ENCODE measurements around the gene CPXM2. TPM values are rescaled to one million over a fixed set of nuclear protein-coding genes. Genes with fewer than 3 reads are reported as not detected.

CPXM2 gene
- total RNA-seq, 4 donors from 2014 or later = 2.1 to 48.2 (median 17.8) TPM

DNA sequence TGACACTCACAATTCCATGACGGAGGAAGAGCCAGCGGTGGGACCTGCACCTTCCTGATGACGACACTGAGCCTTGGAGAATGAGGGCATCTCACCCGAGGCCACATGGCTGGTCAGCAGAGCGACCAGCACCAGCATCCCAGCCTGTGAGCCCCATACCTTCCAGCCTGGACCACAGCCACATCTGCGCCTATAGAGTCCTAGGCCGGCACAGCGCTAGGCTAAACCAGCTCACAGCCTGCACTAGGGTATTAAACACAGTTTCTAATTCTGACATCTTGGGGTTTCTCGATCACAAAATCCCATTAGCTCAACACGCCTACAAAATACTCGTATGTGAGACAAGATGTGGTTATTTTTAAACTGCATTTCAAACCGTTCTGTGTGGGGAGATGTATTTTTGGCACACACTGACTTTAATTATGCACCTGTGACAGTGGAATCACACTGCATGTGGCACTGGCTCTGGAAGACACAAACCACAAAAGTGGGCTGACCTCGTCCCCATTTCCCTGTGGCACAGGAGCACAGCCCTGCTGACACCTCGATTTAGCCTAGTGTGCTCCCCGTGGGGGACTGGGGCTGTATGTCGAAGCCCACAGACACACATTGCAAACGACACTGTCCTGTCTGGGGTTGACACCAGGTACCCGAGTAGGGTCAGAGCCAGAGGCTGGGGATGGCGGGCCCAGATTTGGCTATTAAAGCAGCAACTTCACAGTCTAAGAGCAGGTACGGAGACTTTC is 32.5 kb downstream of the CPXM2 start:
- no peaks in the 10 kb centered on the region for H3K9me3 ChIP-seq
- no peak overlapping the region for H3K27ac ChIP-seq
- TF ChIP-seq POLR2A (IDR thresholded peaks at IDR 0.05) = no peak
- TF ChIP-seq, protein P1, sequence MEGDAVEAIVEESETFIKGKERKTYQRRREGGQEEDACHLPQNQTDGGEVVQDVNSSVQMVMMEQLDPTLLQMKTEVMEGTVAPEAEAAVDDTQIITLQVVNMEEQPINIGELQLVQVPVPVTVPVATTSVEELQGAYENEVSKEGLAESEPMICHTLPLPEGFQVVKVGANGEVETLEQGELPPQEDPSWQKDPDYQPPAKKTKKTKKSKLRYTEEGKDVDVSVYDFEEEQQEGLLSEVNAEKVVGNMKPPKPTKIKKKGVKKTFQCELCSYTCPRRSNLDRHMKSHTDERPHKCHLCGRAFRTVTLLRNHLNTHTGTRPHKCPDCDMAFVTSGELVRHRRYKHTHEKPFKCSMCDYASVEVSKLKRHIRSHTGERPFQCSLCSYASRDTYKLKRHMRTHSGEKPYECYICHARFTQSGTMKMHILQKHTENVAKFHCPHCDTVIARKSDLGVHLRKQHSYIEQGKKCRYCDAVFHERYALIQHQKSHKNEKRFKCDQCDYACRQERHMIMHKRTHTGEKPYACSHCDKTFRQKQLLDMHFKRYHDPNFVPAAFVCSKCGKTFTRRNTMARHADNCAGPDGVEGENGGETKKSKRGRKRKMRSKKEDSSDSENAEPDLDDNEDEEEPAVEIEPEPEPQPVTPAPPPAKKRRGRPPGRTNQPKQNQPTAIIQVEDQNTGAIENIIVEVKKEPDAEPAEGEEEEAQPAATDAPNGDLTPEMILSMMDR (IDR thresholded peaks at IDR 0.05) = no peak
- intact Hi-C loops (cut with DNase I; ENCODE audit: low total_unique reads) = no loop called here
- H3K27me3 ChIP-seq = no peaks in the 10 kb centered on the region
- no peaks in the 10 kb centered on the region for H3K36me3 ChIP-seq
- no peak for DNase-seq
- no peaks in the 10 kb centered on the region for H3K4me1 ChIP-seq
- no peak overlapping the region for H3K4me3 ChIP-seq

DNA sequence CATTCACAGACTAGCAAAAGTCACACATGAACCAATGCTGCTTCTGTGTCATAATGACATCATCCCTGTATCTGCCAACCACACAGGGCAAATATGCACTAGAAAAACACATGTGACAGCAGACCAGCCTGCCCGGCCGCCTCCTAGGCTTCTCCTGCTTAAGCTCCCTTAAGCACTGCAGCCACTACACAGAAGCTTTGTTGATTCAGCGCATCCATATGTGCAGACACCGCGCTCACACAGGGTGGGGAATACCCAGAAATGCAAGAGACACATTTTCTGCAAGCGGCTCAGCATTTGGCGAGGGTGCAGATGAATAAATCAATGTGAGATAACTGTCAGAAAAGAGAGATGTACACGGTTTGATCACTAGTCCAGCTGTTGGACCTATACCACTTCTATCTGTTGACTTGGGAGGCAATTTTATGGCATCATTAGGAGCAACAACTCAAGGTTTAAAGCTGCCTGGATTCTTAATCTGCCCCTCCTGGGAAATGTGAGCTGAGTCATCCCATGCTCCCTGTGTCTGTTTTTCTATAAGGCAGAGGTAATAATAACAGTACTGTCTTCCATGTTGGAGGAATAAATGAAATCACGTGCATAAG is 33.4 kb downstream of the CPXM2 start:
- no peak overlapping the region for H3K27ac ChIP-seq

DNA sequence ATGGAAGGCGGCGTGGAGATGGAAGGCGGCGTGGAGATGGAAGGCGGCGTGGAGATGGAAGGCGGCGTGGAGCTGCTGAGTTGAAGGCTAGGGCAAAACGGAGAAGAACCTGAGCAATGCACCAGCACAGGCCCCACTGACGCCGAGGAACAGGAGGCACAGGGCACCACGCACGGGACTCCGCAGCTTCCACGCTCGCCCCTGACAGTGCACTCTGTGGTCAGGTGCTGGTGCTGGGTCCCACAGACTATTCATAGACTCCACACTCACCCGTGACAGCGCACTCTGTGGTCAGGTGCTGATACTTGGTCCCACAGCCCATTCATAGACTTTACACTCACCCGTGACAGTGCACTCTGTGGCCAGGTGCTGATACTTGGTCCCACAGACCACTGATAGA is 34.0 kb downstream of the CPXM2 start:
- H3K9me3 ChIP-seq = no peaks in the 10 kb centered on the region
- no peak overlapping the region for H3K4me3 ChIP-seq
- no peak for TF ChIP-seq POLR2A (IDR thresholded peaks at IDR 0.05)
- TF ChIP-seq, protein P1 (IDR thresholded peaks at IDR 0.05) = no peak
- no peak for DNase-seq
- no peak overlapping the region for H3K27ac ChIP-seq
- H3K36me3 ChIP-seq = no peaks in the 10 kb centered on the region
- H3K27me3 ChIP-seq = no peaks in the 10 kb centered on the region
- intact Hi-C loops (cut with DNase I; ENCODE audit: low total_unique reads) = no loop called here
- no peaks in the 10 kb centered on the region for H3K4me1 ChIP-seq

More for the DNA sequence above, 33.4 kb downstream of the CPXM2 start:
- no peaks in the 10 kb centered on the region for H3K27me3 ChIP-seq
- DNase-seq = no peak
- no peaks in the 10 kb centered on the region for H3K36me3 ChIP-seq
- no peak overlapping the region for H3K4me3 ChIP-seq
- H3K4me1 ChIP-seq = no peaks in the 10 kb centered on the region
- TF ChIP-seq, protein P1 (IDR thresholded peaks at IDR 0.05) = no peak
- no peak for TF ChIP-seq POLR2A (IDR thresholded peaks at IDR 0.05)
- no peaks in the 10 kb centered on the region for H3K9me3 ChIP-seq
- intact Hi-C loops (cut with DNase I; ENCODE audit: low total_unique reads) = no loop called here

DNA sequence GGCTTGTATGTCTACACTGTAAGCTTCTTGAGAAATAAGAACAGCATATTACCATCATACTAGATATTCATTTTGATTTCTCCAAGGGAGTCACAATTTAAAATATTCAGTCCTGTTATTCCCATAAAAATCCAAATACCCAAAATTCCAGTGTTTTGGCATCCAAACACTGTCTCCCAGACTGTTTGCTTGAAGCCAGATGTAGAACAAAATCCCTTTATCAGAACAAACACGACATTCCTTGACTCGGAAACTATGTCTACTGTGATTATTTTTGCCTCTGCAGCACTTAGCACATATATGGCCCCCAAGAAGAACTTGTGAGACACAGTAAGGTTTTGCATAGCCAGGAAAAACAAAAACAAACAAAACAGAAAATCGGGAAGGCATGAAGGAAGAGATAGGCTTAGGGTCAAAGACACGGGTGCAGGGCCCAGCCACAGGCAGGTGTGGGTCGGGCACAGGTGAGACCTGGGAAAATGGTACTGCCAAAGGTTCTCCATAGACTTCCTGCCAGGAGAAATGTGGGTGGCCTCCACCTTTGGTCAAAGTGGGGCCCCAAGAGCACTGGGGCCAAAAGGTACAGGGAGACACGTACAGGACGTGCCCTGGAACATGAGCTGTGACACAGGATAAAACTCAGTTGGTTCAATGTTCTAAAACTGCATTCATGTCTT is 36.5 kb downstream of the CPXM2 start:
- Histone ChIP-seq H3K4me3 (no peak overlapping the region), H3K9me3 (no peaks in the 10 kb centered on the region), H3K27me3 (no peaks in the 10 kb centered on the region), H3K27ac (no peak overlapping the region), H3K4me1 (no peaks in the 10 kb centered on the region), H3K36me3 (no peaks in the 10 kb centered on the region)
- intact Hi-C loops (cut with DNase I; ENCODE audit: low total_unique reads) = no loop called here
- no peak for DNase-seq
- TF ChIP-seq POLR2A (IDR thresholded peaks at IDR 0.05) = no peak
- TF ChIP-seq, protein P1 (IDR thresholded peaks at IDR 0.05) = no peak

DNA sequence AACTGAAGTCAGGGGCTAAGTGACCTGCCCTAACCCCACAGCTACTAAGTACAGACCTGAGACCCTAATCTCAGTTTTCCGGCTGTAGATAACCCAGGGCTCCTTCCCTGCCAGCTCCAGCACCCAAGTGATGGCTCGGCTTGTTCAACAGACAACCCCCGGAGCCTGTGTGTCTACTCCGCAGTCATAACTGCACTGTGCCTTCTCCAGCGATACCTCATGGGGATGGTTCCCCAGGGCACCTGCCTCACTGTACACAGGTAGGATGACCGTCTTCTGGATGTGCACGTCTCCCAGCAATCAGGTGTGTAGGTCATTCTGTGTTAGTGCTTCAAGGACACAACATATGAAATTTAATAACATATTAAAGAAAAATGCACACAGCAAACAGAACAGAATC is 37.1 kb downstream of the CPXM2 start:
- Histone ChIP-seq H3K27ac (no peak overlapping the region), H3K4me3 (no peak overlapping the region), H3K9me3 (no peaks in the 10 kb centered on the region), H3K36me3 (no peaks in the 10 kb centered on the region), H3K4me1 (no peaks in the 10 kb centered on the region), H3K27me3 (no peaks in the 10 kb centered on the region)
- no peak for TF ChIP-seq POLR2A (IDR thresholded peaks at IDR 0.05)
- TF ChIP-seq, protein P1 (IDR thresholded peaks at IDR 0.05) = no peak
- intact Hi-C loops (cut with DNase I; ENCODE audit: low total_unique reads) = no loop called here
- no peak for DNase-seq

Data from uterus (tissue), 4 donors.